Epithelial cell of umbilical artery (primary cell): ENCODE data around the gene JAK2. TPM values are rescaled to one million over a fixed set of nuclear protein-coding genes. Genes with fewer than 3 reads are reported as not detected.

Experiments
- total RNA-seq: library from RNA; depleted of rRNA; stranded (reverse); fragments of >200 nt; gene quantifications from 2 replicates; pipeline ENCODE4 v1.2.3, GENCODE V29; 2014

JAK2 gene
- total RNA-seq, result 6.2 and 8.5 TPM in 2 replicates

DNA sequence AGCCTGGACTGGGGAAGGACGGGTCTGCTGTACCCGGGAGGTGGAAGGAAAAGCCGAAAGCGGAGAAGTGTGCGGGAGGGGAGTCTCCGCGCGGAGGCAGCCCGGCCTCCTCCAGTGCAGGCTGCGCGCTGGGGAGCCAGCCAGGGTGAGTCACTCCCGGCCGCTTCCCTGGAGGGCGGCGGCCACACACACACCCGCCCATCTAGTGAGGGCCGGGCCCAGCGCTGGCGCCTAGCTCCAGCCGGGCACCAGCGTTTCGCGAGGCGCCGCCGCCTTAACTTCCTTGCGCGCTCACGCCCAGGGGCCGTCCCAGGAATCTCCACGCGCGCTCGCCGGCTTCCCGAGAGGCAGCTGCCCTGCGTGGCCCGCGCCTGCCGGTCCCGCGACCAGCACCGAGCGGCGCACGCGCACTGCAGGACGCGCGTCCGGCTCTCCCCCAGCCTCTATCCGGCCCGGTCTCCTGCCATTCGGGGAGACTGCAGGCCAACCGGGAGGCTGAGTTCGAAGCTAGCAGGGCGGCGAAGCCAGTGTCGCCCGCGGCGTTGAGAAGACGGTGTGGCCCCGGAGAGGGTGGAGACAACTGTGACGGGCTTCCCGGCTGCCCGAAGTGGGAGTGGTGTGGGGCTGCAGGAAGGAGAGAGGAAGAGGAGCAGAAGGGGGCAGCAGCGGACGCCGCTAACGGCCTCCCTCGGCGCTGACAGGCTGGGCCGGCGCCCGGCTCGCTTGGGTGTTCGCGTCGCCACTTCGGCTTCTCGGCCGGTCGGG, at the start of gene JAK2:
Gene JAK2 (plus strand): TSS at position 652 of the 765 bp plus-strand sequence. CDS start 36,716 bp downstream, outside the sequence.

Other genes with a start within 250 kb of the JAK2 start
- 45.8 and 47.7 TPM in 2 replicates for gene AK3, start 244.1 kb upstream of the JAK2 start, total RNA-seq
- gene RCL1, start 192.3 kb upstream of the JAK2 start, total RNA-seq, result 17.9 and 20.5 TPM in 2 replicates
- gene INSL6, start 200.4 kb downstream of the JAK2 start, total RNA-seq, result not detected in 2 replicates
- not detected in 2 replicates for gene INSL4, start 246.1 kb downstream of the JAK2 start, total RNA-seq